Inferior parietal cortex (tissue), 1 donor: ENCODE results near the gene ABCA12.
A peak's percentile ranks its signal among the peaks of the same experiment; 100 is the strongest.

Experiments
- DNase-seq: peaks from one replicate; pipeline ENCODE4 v3.0.0-alpha.2; 2016; ENCODE audit errors: extremely low spot score

ABCA12 gene

DNA sequence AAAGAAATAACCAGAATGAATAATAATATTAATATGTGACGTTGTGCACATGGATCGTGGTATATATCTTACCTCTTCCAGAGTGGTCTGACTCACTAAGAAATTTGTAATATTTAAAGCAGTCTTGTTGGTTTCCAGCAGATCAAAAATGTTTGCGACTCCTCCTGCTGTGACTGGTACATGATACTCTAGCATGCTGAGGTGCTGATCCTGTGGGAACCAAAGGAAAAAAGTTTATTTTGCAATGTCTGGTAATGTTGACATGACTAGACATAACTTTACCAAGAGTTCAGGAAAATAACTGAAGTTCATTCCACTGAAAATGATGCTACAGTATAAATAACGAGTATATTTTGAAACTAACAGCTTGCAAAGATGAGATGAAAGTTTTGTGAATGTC lies 204.4 kb downstream of the ABCA12 start:
- no peak for DNase-seq

DNA sequence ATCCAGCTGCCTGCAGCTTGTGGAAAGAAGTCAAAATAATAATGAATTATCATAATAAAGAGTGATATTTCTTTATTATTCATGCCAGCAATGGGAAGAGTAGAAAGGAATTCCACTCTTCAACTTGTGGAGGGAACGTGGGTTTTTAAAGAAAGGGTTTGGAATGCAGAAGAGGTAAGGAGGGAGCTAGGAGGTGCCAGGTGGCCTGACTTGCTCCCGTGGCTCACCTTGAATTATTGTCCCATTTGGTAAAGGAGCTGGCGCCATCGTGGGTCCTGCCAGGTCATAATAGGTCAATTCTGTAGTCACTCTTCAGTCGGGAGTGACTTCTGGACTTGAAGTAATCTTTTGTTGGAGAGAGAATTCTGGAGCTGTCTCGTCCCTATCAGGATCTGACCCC lies 233.8 kb downstream of the ABCA12 start:
- no peak for DNase-seq

DNA sequence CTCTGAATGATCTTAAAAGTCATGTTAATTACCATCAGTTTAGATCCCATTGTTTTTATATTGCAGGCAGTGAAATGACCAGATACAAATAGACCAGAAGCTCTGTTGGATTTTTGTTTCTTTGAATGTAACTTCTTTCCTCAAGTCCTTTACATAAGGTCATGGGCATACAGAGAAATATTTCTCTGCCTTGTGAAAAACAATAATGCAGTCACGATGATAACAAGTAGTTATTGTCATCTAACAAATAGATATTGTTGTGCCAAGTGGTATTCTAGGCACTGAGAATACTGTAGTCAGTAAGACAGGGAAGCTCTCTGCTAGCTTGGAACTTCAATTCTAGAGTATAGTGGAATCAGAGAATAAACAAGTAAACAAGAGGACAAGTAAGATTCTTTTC lies 234.2 kb downstream of the ABCA12 start:
- no peak for DNase-seq

DNA sequence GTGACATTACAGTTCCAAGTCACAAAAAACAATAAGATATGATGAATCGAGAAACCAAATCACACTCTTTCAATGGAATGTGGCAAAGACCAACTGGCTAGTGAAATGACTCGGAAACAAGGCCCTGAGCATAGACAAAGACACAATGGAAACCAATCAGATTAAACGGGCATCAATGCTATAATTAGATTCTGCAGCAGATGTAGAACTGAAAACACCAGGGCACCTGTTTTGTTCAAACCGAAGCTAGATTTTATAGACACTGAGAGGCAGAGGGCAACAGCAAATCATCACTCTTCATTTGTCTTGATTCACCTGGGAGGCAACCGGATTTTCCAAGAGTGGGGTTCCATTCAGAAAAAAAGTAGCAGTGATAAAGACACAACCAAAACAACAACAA lies 236.1 kb downstream of the ABCA12 start:
- no peak for DNase-seq

DNA sequence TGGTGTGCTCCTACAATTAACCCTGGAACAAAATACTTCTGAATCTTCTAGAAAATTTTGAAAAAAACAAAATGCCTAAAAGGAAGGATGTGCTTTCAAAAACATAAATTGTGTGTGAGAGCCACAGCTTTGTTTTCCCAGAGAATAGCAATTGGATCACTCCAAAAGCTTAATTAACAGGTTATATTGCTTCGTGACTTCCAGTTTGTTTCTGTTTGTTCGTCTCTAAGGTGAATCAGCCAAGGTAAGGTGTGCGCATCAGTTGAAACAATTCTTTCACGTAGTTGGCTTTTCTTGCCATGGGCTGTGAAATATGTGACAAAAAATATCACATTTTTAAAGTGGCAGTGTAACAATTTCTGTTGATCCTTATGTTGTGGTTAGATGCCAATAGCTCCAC lies 238.7 kb downstream of the ABCA12 start:
- DNase-seq: no peak

DNA sequence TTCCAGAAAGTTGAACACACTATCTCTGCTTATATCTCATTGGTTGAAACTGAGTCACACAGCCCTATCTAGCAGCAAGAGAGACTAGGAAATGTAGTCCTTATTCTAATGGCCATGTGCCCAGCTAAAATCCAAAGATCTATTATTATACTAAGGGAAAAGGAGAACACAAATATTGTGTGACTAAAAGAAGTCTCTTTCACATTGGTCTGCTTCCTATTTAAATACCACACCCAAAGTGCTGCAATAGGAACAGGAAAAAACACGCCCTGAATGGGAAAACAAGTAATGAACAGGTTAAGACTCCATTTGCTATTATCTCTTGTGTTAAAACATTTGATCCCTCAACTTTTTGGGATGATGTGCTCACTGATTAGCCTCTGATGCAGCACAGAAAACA lies 242.2 kb downstream of the ABCA12 start:
- DNase-seq: no peak

DNA sequence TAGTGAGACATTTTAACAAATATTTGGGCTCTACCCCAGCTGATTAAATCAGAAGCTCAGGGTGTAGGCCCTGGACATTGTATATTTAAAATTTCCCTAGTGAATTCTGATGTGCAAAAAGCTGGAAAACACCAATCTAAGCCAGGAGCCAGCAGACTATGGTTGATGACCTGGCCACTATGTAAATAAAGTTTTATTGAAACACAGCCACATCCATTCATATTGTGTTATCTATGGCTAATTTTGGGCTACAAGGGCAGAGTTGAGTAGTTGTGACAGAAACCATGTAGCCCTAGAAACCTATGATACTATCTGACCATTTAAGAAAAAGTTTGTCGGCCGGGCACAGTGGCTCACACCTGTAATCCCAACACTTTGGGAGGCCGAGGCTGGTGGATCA lies 243.0 kb downstream of the ABCA12 start:
- no peak for DNase-seq

DNA sequence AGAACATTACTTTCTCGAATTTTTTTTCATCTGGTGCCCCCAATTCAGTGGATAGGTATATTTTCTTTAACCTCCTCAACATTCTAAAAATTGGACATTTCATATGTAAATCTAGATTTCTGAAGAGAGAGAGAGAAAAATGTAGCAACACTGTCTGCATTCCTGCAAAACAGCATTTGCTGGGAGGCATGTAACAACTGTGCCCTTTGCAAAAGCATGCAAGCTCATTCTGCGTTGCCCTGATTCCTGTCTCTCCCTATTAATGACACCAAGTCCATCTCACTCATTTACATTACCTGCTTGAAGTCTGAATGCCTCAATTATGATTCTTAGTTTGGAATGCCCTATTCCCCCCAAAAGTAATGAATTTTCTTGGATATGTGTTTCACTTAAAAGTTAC lies 249.1 kb downstream of the ABCA12 start:
- DNase-seq: no peak

DNA sequence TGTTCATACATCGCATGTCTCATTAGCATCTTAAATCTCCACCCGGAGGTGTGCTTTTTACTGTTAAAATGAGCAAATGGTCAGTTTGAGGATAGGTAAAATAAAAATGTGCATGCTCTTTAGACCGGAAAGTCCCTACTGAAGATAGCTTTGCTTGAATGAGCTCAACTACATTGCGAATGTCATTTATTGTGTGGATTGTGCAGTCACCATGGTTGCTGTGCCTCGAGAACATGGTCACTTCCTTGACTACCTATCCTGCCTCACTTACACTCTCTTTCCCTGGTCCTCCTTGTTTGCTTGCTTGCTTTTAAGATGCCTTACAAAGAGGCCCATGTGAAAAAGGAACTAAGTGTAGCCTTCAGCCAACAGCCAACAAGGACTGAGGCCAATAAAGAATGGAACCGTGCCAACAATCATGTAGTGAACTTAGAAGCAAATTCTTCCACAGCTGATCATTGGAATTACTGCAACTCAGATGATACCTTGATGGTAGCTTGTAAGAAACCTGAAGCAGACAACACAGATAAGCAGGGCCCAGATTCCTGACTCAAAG lies 256.7 kb downstream of the ABCA12 start:
- peak; percentile 10 for DNase-seq
